BE2C (cell line): ENCODE measurements around the gene PRICKLE1.

ENCODE experiments used
- DNase-seq: peaks from one replicate; pipeline ENCODE4 v3.0.0-alpha.2; 2020
- H3K27me3 ChIP-seq: fragments of 250-450 bp; sonication (Bioruptor Pico); 2 replicates; pipeline ENCODE4 v1.5.1; 2020; ENCODE audit warnings: mild to moderate bottlenecking
- H3K36me3 ChIP-seq: fragments of 250-450 bp; sonication (Bioruptor Pico); 2 replicates; pipeline ENCODE4 v1.5.1; 2020; ENCODE audit warnings: mild to moderate bottlenecking
- H3K4me1 ChIP-seq: fragments of 250-450 bp; sonication (Bioruptor Pico); 2 replicates; pipeline ENCODE4 v1.5.1; 2020
- H3K4me3 ChIP-seq: 2 replicates; pipeline ENCODE4 v1.5.1; 2011; ENCODE audit warnings: low read depth, low read length
- H3K9me3 ChIP-seq: fragments of 250-450 bp; sonication (Bioruptor Pico); 2 replicates; pipeline ENCODE4 v1.5.1; 2020
- TF ChIP-seq, protein P1 (sequence below): IDR thresholded peaks from 2 replicates; pipeline ENCODE4 v1.5.1; 2012; ENCODE audit warnings: mild to moderate bottlenecking, low read depth, low read length

PRICKLE1 gene

DNA sequence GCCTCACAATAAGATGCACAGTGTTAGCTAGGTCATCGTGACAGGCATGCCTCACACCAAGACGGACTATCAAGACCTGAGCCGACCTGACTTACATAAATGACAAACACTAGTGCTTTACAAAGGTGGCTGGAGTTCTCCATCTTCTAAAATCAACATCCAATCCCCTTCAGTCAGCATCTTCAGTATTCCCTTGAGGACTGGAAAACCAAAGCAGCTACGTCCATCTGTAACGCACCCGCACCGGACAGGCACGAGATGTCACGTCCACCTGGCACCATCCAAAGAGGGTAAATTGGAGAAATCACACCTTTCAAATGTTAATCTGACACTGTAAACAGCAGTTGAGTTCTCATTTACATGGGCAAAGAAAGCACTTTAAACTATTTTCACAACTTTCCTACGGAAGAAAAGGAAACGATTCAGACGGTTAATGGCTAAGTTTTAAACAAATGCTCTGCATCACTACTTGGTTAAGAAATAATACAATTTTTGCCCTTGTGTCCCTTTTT lies 130.2 kb downstream of the PRICKLE1 start:
- H3K4me3 ChIP-seq, result no peak overlapping the region
- TF ChIP-seq, protein P1, sequence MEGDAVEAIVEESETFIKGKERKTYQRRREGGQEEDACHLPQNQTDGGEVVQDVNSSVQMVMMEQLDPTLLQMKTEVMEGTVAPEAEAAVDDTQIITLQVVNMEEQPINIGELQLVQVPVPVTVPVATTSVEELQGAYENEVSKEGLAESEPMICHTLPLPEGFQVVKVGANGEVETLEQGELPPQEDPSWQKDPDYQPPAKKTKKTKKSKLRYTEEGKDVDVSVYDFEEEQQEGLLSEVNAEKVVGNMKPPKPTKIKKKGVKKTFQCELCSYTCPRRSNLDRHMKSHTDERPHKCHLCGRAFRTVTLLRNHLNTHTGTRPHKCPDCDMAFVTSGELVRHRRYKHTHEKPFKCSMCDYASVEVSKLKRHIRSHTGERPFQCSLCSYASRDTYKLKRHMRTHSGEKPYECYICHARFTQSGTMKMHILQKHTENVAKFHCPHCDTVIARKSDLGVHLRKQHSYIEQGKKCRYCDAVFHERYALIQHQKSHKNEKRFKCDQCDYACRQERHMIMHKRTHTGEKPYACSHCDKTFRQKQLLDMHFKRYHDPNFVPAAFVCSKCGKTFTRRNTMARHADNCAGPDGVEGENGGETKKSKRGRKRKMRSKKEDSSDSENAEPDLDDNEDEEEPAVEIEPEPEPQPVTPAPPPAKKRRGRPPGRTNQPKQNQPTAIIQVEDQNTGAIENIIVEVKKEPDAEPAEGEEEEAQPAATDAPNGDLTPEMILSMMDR, result no peak

DNA sequence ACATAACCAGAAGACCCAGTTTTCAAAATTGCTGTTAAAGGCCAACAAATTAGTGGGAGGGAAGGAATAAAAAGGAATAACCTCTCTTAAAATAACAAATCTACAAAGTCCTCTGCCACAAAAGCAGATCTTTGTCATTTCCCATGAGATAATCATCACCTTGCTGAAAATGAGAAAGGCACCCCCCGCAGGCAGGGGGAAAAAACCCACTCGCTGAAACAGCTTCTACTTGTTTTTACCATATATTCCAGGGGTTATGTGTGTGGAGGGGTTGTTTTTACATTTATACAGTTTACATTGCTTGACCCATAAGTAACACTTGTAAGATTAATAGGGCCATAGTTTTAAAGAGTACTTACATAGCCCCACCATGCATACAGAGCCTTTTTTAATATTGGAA lies 131.0 kb downstream of the PRICKLE1 start:
- Histone ChIP-seq H3K36me3 (peaks cover 58% of the 10 kb centered on the region), H3K27me3 (no peaks in the 10 kb centered on the region), H3K9me3 (no peaks in the 10 kb centered on the region), H3K4me1 (no peaks in the 10 kb centered on the region), H3K4me3 (no peak overlapping the region)
- DNase-seq, result no peak
- TF ChIP-seq, protein P1, result no peak

More for the DNA sequence above, 130.2 kb downstream of the PRICKLE1 start:
- Histone ChIP-seq H3K9me3 (no peaks in the 10 kb centered on the region), H3K36me3 (peaks cover 66% of the 10 kb centered on the region), H3K4me1 (no peaks in the 10 kb centered on the region), H3K27me3 (no peaks in the 10 kb centered on the region)
- no peak for DNase-seq

DNA sequence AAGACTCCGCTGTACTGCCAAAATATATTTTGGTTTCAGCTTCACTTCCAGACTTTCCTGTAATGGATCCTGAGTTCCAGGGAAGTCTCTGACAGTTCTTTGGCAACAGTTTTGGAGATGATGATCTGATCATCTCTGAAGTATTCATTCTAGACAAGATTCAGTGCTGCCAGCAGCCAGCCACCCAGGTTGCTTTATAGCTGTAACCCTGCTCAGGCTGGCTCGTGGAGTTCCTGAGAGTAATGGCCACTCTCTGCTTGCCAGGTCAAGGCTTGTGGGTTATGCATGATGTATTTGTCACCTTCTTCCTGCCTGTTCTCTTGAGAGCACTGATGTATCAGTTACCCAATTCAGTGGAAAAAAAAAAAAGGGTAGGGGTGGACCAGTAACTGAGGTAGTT lies 139.3 kb downstream of the PRICKLE1 start:
- Histone ChIP-seq H3K4me3 (no peak overlapping the region), H3K27me3 (no peaks in the 10 kb centered on the region), H3K36me3 (peaks cover 12% of the 10 kb centered on the region), H3K9me3 (no peaks in the 10 kb centered on the region), H3K4me1 (no peaks in the 10 kb centered on the region)
- no peak for DNase-seq
- TF ChIP-seq, protein P1, result no peak

DNA sequence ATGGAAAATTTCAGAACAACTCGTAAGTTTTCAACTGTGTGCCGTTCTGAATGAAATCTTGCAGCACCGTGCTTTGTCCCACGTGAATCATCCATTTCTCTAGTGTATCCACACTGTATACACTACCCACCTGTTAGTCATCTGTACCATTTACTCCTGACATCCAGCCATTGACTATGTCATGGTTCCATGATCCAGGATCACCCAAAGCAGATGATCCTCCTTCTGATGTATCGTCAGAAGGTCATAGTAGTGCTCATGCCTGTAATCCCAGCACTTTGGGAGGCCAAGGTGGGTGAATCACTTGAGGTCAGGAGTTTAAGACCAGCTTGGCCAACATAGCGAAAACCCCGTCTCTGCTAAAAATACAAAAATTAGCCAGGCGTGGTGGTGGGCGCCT lies 140.7 kb downstream of the PRICKLE1 start:
- Histone ChIP-seq H3K36me3 (peaks cover 19% of the 10 kb centered on the region), H3K4me3 (no peak overlapping the region), H3K27me3 (no peaks in the 10 kb centered on the region), H3K4me1 (no peaks in the 10 kb centered on the region), H3K9me3 (no peaks in the 10 kb centered on the region)
- TF ChIP-seq, protein P1, result no peak
- DNase-seq, result no peak

DNA sequence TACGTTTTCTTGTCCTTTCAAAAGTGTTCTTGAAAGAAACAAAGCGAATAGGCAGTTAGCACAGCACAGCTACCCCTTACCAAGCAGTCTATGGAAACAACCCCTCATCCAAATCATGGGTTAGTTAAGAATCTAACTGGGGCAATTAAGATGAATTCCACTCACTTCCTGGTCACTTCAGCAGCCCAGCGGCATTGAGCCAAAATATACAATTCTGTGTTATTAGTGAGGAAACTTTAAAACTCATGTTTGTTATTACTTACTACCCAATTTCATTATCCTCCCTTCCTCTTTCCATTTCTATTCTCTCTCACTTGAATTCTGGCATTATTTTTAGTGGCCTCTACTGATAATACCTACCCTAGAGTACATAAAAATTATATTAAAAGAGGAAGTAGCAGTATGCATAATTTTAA lies 142.2 kb downstream of the PRICKLE1 start:
- DNase-seq, result no peak
- Histone ChIP-seq H3K36me3 (peaks cover 34% of the 10 kb centered on the region), H3K4me1 (no peaks in the 10 kb centered on the region), H3K9me3 (no peaks in the 10 kb centered on the region), H3K4me3 (no peak overlapping the region), H3K27me3 (no peaks in the 10 kb centered on the region)
- TF ChIP-seq, protein P1, result no peak

DNA sequence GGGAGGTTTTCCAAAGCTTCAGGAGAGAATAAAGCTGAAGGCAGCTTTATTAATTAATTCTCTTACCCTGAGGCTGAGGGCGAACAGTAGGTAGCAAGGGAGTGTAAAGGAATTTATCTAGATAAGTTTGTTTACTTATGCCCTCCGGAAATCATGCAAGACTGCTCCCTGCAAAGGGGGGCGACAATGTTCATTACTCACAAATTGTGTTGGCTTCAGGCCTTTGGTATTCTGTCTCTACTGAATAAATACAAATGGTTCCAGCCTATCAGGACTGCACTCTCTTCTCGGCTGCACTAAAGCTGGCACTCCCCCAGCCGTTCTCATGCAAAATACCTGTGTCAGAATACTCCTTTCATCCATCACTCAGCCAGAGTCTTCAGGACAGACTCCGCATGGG lies 142.8 kb downstream of the PRICKLE1 start:
- no peaks in the 10 kb centered on the region for H3K4me1 ChIP-seq
- TF ChIP-seq, protein P1, result no peak
- H3K4me3 ChIP-seq, result no peak overlapping the region
- DNase-seq, result no peak
- H3K27me3 ChIP-seq, result no peaks in the 10 kb centered on the region
- no peaks in the 10 kb centered on the region for H3K9me3 ChIP-seq
- peaks cover 37% of the 10 kb centered on the region for H3K36me3 ChIP-seq
